Measurements from ENCODE around the gene MDM2. TPM values are rescaled to one million over a fixed set of nuclear protein-coding genes. Genes with fewer than 3 reads are reported as not detected.
A peak's percentile ranks its signal among the peaks of the same experiment; 100 is the strongest.
"Not testable (repeated sequence)": the region's sequence is repeated elsewhere in the genome, so short reads cannot be mapped to it uniquely, and the experiment has no call there.

MDM2 gene
- total RNA-seq, 2 donors from 2014 or later: 248 to 253 TPM

GRCh38 chr12:68815232-68815927 lies 7.4 kb downstream of the MDM2 start:
- Mint-ChIP-seq H3K4me3 (peak overlapping the region; percentile 39), H3K4me1 (ENCODE audit: low read depth in 2 of 2) (peaks cover 21 to 26% of the 10 kb centered on the region in 2 donors), H3K27me3 (no peaks in the 10 kb centered on the region), H3K36me3 (peaks cover 34% of the 10 kb centered on the region), H3K27ac (peak overlapping the region; percentile 45 to 59), H3K9me3 (no peaks in the 10 kb centered on the region)
- ATAC-seq: no peak
- no peak for DNase-seq (ENCODE audit: low spot score)

GRCh38 chr12:68815928-68816800 lies 8.2 kb downstream of the MDM2 start:
- Mint-ChIP-seq H3K9me3 (no peaks in the 10 kb centered on the region), H3K27me3 (no peaks in the 10 kb centered on the region), H3K27ac (peak overlapping the region in 1 of 2 donors; percentile 59), H3K4me1 (ENCODE audit: low read depth in 2 of 2) (peaks cover 17 to 23% of the 10 kb centered on the region in 2 donors), H3K4me3 (no peak overlapping the region), H3K36me3 (peaks cover 28% of the 10 kb centered on the region)
- DNase-seq (ENCODE audit: low spot score): no peak
- ATAC-seq: no peak

- Mint-ChIP-seq H3K4me1 (ENCODE audit: low read depth in 2 of 2) (peaks cover 8 to 16% of the 10 kb centered on the region in 2 donors), H3K36me3 (peaks cover 36% of the 10 kb centered on the region)
- H3K27me3 Mint-ChIP-seq; H3K9me3 Mint-ChIP-seq; DNase-seq (ENCODE audit: low spot score); H3K4me3 Mint-ChIP-seq; ATAC-seq; H3K27ac Mint-ChIP-seq: not testable (repeated sequence)
Measured at GRCh38 chr12:68819481-68819880, 11.5 kb downstream of the MDM2 start.

- Mint-ChIP-seq H3K4me1 (ENCODE audit: low read depth in 2 of 2) (peaks cover 0 to 12% of the 10 kb centered on the region in 2 donors), H3K27ac (peak overlapping the region in 1 of 2 donors; percentile 50), H3K9me3 (no peaks in the 10 kb centered on the region), H3K4me3 (no peak overlapping the region), H3K36me3 (peaks cover 36% of the 10 kb centered on the region), H3K27me3 (no peaks in the 10 kb centered on the region)
- no peak for ATAC-seq
- DNase-seq (ENCODE audit: low spot score): no peak
Measured at GRCh38 chr12:68821357-68822188, 13.6 kb downstream of the MDM2 start.

- H3K27ac Mint-ChIP-seq: peak overlapping the region in 1 of 2 donors; percentile 11
Measured at GRCh38 chr12:68823696-68824095, 15.7 kb downstream of the MDM2 start.

GRCh38 chr12:68824131-68824530 lies 16.2 kb downstream of the MDM2 start:
- Mint-ChIP-seq H3K36me3 (peaks cover 29% of the 10 kb centered on the region), H3K4me1 (ENCODE audit: low read depth in 2 of 2) (peaks cover 0 to 12% of the 10 kb centered on the region in 2 donors)
- ATAC-seq: no peak

More at GRCh38 chr12:68823696-68824095, 15.7 kb downstream of the MDM2 start:
- no peak overlapping the region for H3K4me3 Mint-ChIP-seq
- no peak for DNase-seq (ENCODE audit: low spot score)
- H3K27me3 Mint-ChIP-seq: no peaks in the 10 kb centered on the region
- no peaks in the 10 kb centered on the region for H3K9me3 Mint-ChIP-seq
- peaks cover 0 to 12% of the 10 kb centered on the region in 2 donors for H3K4me1 Mint-ChIP-seq (ENCODE audit: low read depth in 2 of 2)
- no peak for ATAC-seq
- H3K36me3 Mint-ChIP-seq: peaks cover 32% of the 10 kb centered on the region

GRCh38 chr12:68824597-68825250 lies 16.7 kb downstream of the MDM2 start:
- ATAC-seq (no peak), DNase-seq (ENCODE audit: low spot score) (no peak)
- Mint-ChIP-seq H3K9me3 (no peaks in the 10 kb centered on the region), H3K36me3 (peaks cover 27% of the 10 kb centered on the region), H3K27me3 (no peaks in the 10 kb centered on the region), H3K4me1 (ENCODE audit: low read depth in 2 of 2) (peaks cover 0 to 12% of the 10 kb centered on the region in 2 donors), H3K27ac (no peak overlapping the region), H3K4me3 (no peak overlapping the region)

More at GRCh38 chr12:68824131-68824530, 16.2 kb downstream of the MDM2 start:
- no peaks in the 10 kb centered on the region for H3K9me3 Mint-ChIP-seq
- H3K4me3 Mint-ChIP-seq: no peak overlapping the region
- no peaks in the 10 kb centered on the region for H3K27me3 Mint-ChIP-seq
- H3K27ac Mint-ChIP-seq: no peak overlapping the region
- DNase-seq (ENCODE audit: low spot score): no peak

GRCh38 chr12:68825569-68826217 lies 17.7 kb downstream of the MDM2 start:
- peaks cover 7 to 17% of the 10 kb centered on the region in 2 donors for H3K4me1 Mint-ChIP-seq (ENCODE audit: low read depth in 2 of 2)
- no peak for ATAC-seq
- H3K9me3 Mint-ChIP-seq: no peaks in the 10 kb centered on the region
- H3K27me3 Mint-ChIP-seq: no peaks in the 10 kb centered on the region
- peaks cover 34% of the 10 kb centered on the region for H3K36me3 Mint-ChIP-seq
- no peak overlapping the region for H3K27ac Mint-ChIP-seq
- H3K4me3 Mint-ChIP-seq: no peak overlapping the region
- DNase-seq (ENCODE audit: low spot score): no peak

GRCh38 chr12:68827895-68828671 lies 20.1 kb downstream of the MDM2 start:
- no peak overlapping the region for H3K27ac Mint-ChIP-seq
- ATAC-seq (no peak), DNase-seq (ENCODE audit: low spot score) (no peak)
- peaks cover 7 to 16% of the 10 kb centered on the region in 2 donors for H3K4me1 Mint-ChIP-seq (ENCODE audit: low read depth in 2 of 2)
- H3K4me3 Mint-ChIP-seq: no peak overlapping the region
- peaks cover 39% of the 10 kb centered on the region for H3K36me3 Mint-ChIP-seq
- H3K9me3 Mint-ChIP-seq: no peaks in the 10 kb centered on the region
- no peaks in the 10 kb centered on the region for H3K27me3 Mint-ChIP-seq

- peaks cover 7 to 11% of the 10 kb centered on the region in 2 donors for H3K4me1 Mint-ChIP-seq (ENCODE audit: low read depth in 2 of 2)
- H3K9me3 Mint-ChIP-seq: no peaks in the 10 kb centered on the region
- ATAC-seq: no peak
- H3K27ac Mint-ChIP-seq: no peak overlapping the region
- peaks cover 33% of the 10 kb centered on the region for H3K36me3 Mint-ChIP-seq
- H3K27me3 Mint-ChIP-seq: no peaks in the 10 kb centered on the region
- DNase-seq (ENCODE audit: low spot score): no peak
- no peak overlapping the region for H3K4me3 Mint-ChIP-seq
Measured at GRCh38 chr12:68828672-68829068, 20.7 kb downstream of the MDM2 start.

- ATAC-seq (no peak), DNase-seq (ENCODE audit: low spot score) (no peak)
- Mint-ChIP-seq H3K36me3 (peaks cover 26% of the 10 kb centered on the region), H3K9me3 (no peaks in the 10 kb centered on the region), H3K4me1 (ENCODE audit: low read depth in 2 of 2) (peaks cover 11 to 15% of the 10 kb centered on the region in 2 donors), H3K27me3 (no peaks in the 10 kb centered on the region), H3K27ac (no peak overlapping the region), H3K4me3 (no peak overlapping the region)
Measured at GRCh38 chr12:68831272-68831671, 23.3 kb downstream of the MDM2 start.

Data from natural killer cell treated with Interleukin-12 subunit alpha and Interleukin-12 subunit beta and Interleukin-15 and Interleukin-18, amount 100 ng/mL, for 72 hours (primary cell).